ENCODE results near the gene FDX2. TPM values are rescaled to one million over a fixed set of nuclear protein-coding genes. Genes with fewer than 3 reads are reported as not detected.

Gene FDX2
- total RNA-seq, 4 donors from 2014 or later: 9.1 to 32.0 (median 21.9) TPM

- Histone ChIP-seq H3K9me3 (no peaks in the 10 kb centered on the region), H3K4me1 (peaks cover 29 to 47% of the 10 kb centered on the region in 2 donors), H3K27me3 (peaks cover 87 to 89% (median 88%) of the 10 kb centered on the region in 3 donors), H3K36me3 (peaks cover 0 to under 1% of the 10 kb centered on the region in 2 donors), H3K27ac (no peak overlapping the region), H3K4me3 (peak overlapping the region; percentile 40 to 65 (median 46))
- intact Hi-C loops (cut with DNase I; ENCODE audit: low total_unique reads): no loop called here
- TF ChIP-seq, protein P1, sequence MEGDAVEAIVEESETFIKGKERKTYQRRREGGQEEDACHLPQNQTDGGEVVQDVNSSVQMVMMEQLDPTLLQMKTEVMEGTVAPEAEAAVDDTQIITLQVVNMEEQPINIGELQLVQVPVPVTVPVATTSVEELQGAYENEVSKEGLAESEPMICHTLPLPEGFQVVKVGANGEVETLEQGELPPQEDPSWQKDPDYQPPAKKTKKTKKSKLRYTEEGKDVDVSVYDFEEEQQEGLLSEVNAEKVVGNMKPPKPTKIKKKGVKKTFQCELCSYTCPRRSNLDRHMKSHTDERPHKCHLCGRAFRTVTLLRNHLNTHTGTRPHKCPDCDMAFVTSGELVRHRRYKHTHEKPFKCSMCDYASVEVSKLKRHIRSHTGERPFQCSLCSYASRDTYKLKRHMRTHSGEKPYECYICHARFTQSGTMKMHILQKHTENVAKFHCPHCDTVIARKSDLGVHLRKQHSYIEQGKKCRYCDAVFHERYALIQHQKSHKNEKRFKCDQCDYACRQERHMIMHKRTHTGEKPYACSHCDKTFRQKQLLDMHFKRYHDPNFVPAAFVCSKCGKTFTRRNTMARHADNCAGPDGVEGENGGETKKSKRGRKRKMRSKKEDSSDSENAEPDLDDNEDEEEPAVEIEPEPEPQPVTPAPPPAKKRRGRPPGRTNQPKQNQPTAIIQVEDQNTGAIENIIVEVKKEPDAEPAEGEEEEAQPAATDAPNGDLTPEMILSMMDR (IDR thresholded peaks at IDR 0.05 in 4 of 5, conservative IDR thresholded peaks at IDR 0.05 in 1 of 5): no peak
- TF ChIP-seq POLR2A (IDR thresholded peaks at IDR 0.05): no peak
- in situ Hi-C loops (cut with MboI; ENCODE audit: low sequenced_read_pairs in 4 of 4): no loop called here
- ATAC-seq: no peak
- DNase-seq: no peak
Observed at GRCh38 chr19:10290357-10290875, 25.4 kb downstream of the FDX2 start.

- in situ Hi-C loops (cut with MboI; ENCODE audit: low sequenced_read_pairs in 4 of 4): no loop called here
- H3K27me3 ChIP-seq: peaks cover 81 to 83% (median 83%) of the 10 kb centered on the region in 3 donors
- intact Hi-C loops (cut with DNase I; ENCODE audit: low total_unique reads): no loop called here
Observed at GRCh38 chr19:10289836-10290356, 25.9 kb downstream of the FDX2 start, which contains the start of gene ICAM5. Gene ICAM5 (plus strand): TSS chr19:10289952. CDS start chr19:10290044, 92 bp downstream.

DNA sequence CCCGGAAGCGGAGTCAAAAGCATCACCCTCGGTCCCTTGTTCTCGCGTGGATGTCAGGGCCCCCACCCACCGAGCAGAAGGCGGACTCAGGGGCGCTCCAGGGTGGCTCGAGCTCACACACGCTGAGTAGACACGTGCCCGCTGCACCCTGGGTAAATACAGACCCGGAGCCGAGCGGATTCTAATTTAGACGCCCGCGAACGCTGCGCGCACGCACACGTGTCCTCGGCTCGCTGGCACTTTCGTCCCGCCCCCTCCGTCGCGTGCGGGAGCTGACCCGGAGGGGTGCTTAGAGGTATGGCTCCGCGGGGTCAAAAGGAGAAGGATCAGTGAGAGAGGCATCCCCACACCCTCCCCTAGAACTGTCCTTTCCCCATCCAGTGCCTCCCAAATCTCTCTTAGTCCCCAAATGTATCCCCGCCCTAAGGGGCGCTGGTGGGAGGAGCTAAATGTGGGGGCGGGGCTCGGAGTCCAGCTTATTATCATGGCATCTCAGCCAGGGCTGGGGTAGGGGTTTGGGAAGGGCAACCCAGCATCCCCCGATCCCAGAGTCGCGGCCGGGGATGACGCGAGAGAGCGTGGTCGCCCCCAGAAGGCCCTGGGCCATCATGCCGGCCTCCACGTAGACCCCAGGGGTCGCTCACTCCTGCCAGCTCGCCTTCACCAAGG lies 26.5 kb downstream of the FDX2 start:
- ATAC-seq (no peak), DNase-seq (no peak)
- intact Hi-C loops (cut with DNase I; ENCODE audit: low total_unique reads): no loop called here
- TF ChIP-seq, protein P1 (IDR thresholded peaks at IDR 0.05 in 4 of 5, conservative IDR thresholded peaks at IDR 0.05 in 1 of 5): no peak
- TF ChIP-seq POLR2A (IDR thresholded peaks at IDR 0.05): no peak
- H3K27ac ChIP-seq: no peak overlapping the region
- H3K9me3 ChIP-seq: no peaks in the 10 kb centered on the region
- in situ Hi-C loops (cut with MboI; ENCODE audit: low sequenced_read_pairs in 4 of 4): no loop called here
- H3K4me1 ChIP-seq: peaks cover 29 to 43% of the 10 kb centered on the region in 2 donors
- peaks cover 76 to 77% (median 77%) of the 10 kb centered on the region in 3 donors for H3K27me3 ChIP-seq
- peak overlapping the region; percentile 8 to 65 (median 46) for H3K4me3 ChIP-seq
- peaks cover 0 to 11% of the 10 kb centered on the region in 2 donors for H3K36me3 ChIP-seq

More at GRCh38 chr19:10289836-10290356, 25.9 kb downstream of the FDX2 start, which contains the start of gene ICAM5:
- no peak for DNase-seq
- no peaks in the 10 kb centered on the region for H3K9me3 ChIP-seq
- no peak within 1 kb of the TSS for H3K27ac ChIP-seq
- peak within 1 kb of the TSS; percentile 40 to 65 (median 46) for H3K4me3 ChIP-seq
- H3K4me1 ChIP-seq: peaks cover 29 to 43% of the 10 kb centered on the region in 2 donors
- no peak for TF ChIP-seq POLR2A (IDR thresholded peaks at IDR 0.05)
- TF ChIP-seq, protein P1 (IDR thresholded peaks at IDR 0.05 in 4 of 5, conservative IDR thresholded peaks at IDR 0.05 in 1 of 5): no peak
- peaks cover 0 to 6% of the 10 kb centered on the region in 2 donors for H3K36me3 ChIP-seq
- ATAC-seq: no peak

GRCh38 chr19:10288662-10289166 lies 27.1 kb downstream of the FDX2 start:
- Histone ChIP-seq H3K9me3 (no peaks in the 10 kb centered on the region), H3K36me3 (peaks cover 0 to 17% of the 10 kb centered on the region in 2 donors), H3K4me3 (peak overlapping the region in 3 of 4 donors; percentile 45 to 65 (median 48)), H3K27me3 (peaks cover 70 to 72% (median 71%) of the 10 kb centered on the region in 3 donors), H3K27ac (no peak overlapping the region), H3K4me1 (peaks cover 29 to 43% of the 10 kb centered on the region in 2 donors)
- DNase-seq (no peak), ATAC-seq (no peak)
- in situ Hi-C loops (cut with MboI; ENCODE audit: low sequenced_read_pairs in 4 of 4) (no loop called here), intact Hi-C loops (cut with DNase I; ENCODE audit: low total_unique reads) (no loop called here)
- no peak for TF ChIP-seq POLR2A (IDR thresholded peaks at IDR 0.05)
- TF ChIP-seq, protein P1 (IDR thresholded peaks at IDR 0.05 in 4 of 5, conservative IDR thresholded peaks at IDR 0.05 in 1 of 5): no peak

Measured in gastrocnemius medialis (tissue), 4 donors.